Measurements from ENCODE around the gene NEK4.

The NEK4 gene

GRCh38 chr3:52770496-52771333 lies at the start of gene NEK4:
NEK4 (minus strand) TSS chr3:52770940; CDS start chr3:52770746, 194 bp downstream.
- in situ Hi-C loops (cut with HindIII; ENCODE audit: low sequenced_read_pairs): no loop called here

- in situ Hi-C loops (cut with HindIII; ENCODE audit: low sequenced_read_pairs): no loop called here
These were observed 49.2 kb upstream of the NEK4 start for GRCh38 chr3:52819936-52820335.

GRCh38 chr3:52817860-52818259 lies 47.1 kb upstream of the NEK4 start:
- in situ Hi-C loops (cut with HindIII; ENCODE audit: low sequenced_read_pairs): no loop called here

GRCh38 chr3:52817221-52817620 lies 46.5 kb upstream of the NEK4 start:
- in situ Hi-C loops (cut with HindIII; ENCODE audit: low sequenced_read_pairs): no loop called here

GRCh38 chr3:52816654-52817053 lies 45.9 kb upstream of the NEK4 start:
- in situ Hi-C loops (cut with HindIII; ENCODE audit: low sequenced_read_pairs): no loop called here

- in situ Hi-C loops (cut with HindIII; ENCODE audit: low sequenced_read_pairs): no loop called here
These were observed 45.5 kb upstream of the NEK4 start for GRCh38 chr3:52816199-52816598.

GRCh38 chr3:52813810-52814209 lies 43.1 kb upstream of the NEK4 start:
- in situ Hi-C loops (cut with HindIII; ENCODE audit: low sequenced_read_pairs): no loop called here

- in situ Hi-C loops (cut with HindIII; ENCODE audit: low sequenced_read_pairs): no loop called here
These were observed 40.8 kb upstream of the NEK4 start for GRCh38 chr3:52811452-52812011.

- in situ Hi-C loops (cut with HindIII; ENCODE audit: low sequenced_read_pairs): no loop called here
These were observed 40.2 kb upstream of the NEK4 start for GRCh38 chr3:52810923-52811322.

GRCh38 chr3:52809662-52810377 lies 39.1 kb upstream of the NEK4 start:
- in situ Hi-C loops (cut with HindIII; ENCODE audit: low sequenced_read_pairs): no loop called here

GRCh38 chr3:52809149-52809548 lies 38.4 kb upstream of the NEK4 start:
- in situ Hi-C loops (cut with HindIII; ENCODE audit: low sequenced_read_pairs): no loop called here

- in situ Hi-C loops (cut with HindIII; ENCODE audit: low sequenced_read_pairs): no loop called here
These were observed 34.7 kb upstream of the NEK4 start for GRCh38 chr3:52805270-52806039.

GRCh38 chr3:52801839-52802238 lies 31.1 kb upstream of the NEK4 start:
- in situ Hi-C loops (cut with HindIII; ENCODE audit: low sequenced_read_pairs): no loop called here

GRCh38 chr3:52800079-52800478 lies 29.3 kb upstream of the NEK4 start:
- in situ Hi-C loops (cut with HindIII; ENCODE audit: low sequenced_read_pairs): no loop called here

- in situ Hi-C loops (cut with HindIII; ENCODE audit: low sequenced_read_pairs): no loop called here
These were observed 28.3 kb upstream of the NEK4 start for GRCh38 chr3:52798978-52799476.

- in situ Hi-C loops (cut with HindIII; ENCODE audit: low sequenced_read_pairs): no loop called here
These were observed 27.7 kb upstream of the NEK4 start for GRCh38 chr3:52798376-52798977.

GRCh38 chr3:52796411-52796810 lies 25.7 kb upstream of the NEK4 start:
- in situ Hi-C loops (cut with HindIII; ENCODE audit: low sequenced_read_pairs): no loop called here

- in situ Hi-C loops (cut with HindIII; ENCODE audit: low sequenced_read_pairs): no loop called here
These were observed 24.7 kb upstream of the NEK4 start for GRCh38 chr3:52795298-52795900.

- in situ Hi-C loops (cut with HindIII; ENCODE audit: low sequenced_read_pairs): no loop called here
These were observed 23.9 kb upstream of the NEK4 start, which contains the start of gene ITIH3 for GRCh38 chr3:52794612-52795099. ITIH3 (plus strand) TSS chr3:52794796; CDS start chr3:52794804, 8 bp downstream.
